H7 (cell line): ENCODE data around the gene ARPC2. TPM values are rescaled to one million over a fixed set of nuclear protein-coding genes. Genes with fewer than 3 reads are reported as not detected.
"Not testable (repeated sequence)": the region's sequence is repeated elsewhere in the genome, so short reads cannot be mapped to it uniquely, and the experiment has no call there.

Experiments
- DNase-seq: peaks from one replicate; pipeline ENCODE4 v3.0.0; 2012
- H3K27me3 ChIP-seq: 2 replicates; pipeline ENCODE4 v1.6.0; 2011; ENCODE audit warnings: mild to moderate bottlenecking, low read length; ENCODE audit not compliant: control insufficient read depth, insufficient read depth
- H3K36me3 ChIP-seq: replicated peaks from 2 replicates; pipeline ENCODE4 v1.5.1; 2011; ENCODE audit warnings: low read length; ENCODE audit not compliant: control insufficient read depth, insufficient read depth
- H3K4me3 ChIP-seq: 2 replicates; pipeline ENCODE4 v1.5.1; 2011; ENCODE audit warnings: low read depth, mild to moderate bottlenecking, control low read depth, low read length, moderate library complexity; ENCODE audit not compliant: insufficient read depth
- total RNA-seq: library from RNA; depleted of rRNA; stranded (reverse); fragments of >200 nt; shearing (Covaris generic); gene quantifications from 2 replicates; pipeline ENCODE4 v1.2.3, GENCODE V29; 2014; rRNA removed

Gene ARPC2
- total RNA-seq, result 146 and 167 TPM in 2 replicates

- Histone ChIP-seq H3K27me3 (no peaks in the 10 kb centered on the region), H3K36me3 (no peaks in the 10 kb centered on the region; the same call in 1 of the 2 replicates), H3K4me3 (peak within 1 kb of the TSS; percentile 88)
- DNase-seq, result peak; percentile 96
Observed at GRCh38 chr2:218216674-218217359, at the start of gene ARPC2. Gene ARPC2, plus strand, starts transcription at chr2:218217189. Its CDS starts 282 bp downstream, at chr2:218217471.

GRCh38 chr2:218168016-218168415, 49.0 kb upstream of the ARPC2 start:
- no peaks in the 10 kb centered on the region for H3K27me3 ChIP-seq
- DNase-seq, result no peak
- H3K36me3 ChIP-seq, result no peaks in the 10 kb centered on the region
- no peak overlapping the region for H3K4me3 ChIP-seq

GRCh38 chr2:218168635-218169462, 48.1 kb upstream of the ARPC2 start:
- peak; percentile 75 for DNase-seq

GRCh38 chr2:218169757-218170546, 47.0 kb upstream of the ARPC2 start:
- no peak for DNase-seq
- no peak overlapping the region for H3K4me3 ChIP-seq
- H3K27me3 ChIP-seq, result no peaks in the 10 kb centered on the region
- H3K36me3 ChIP-seq, result no peaks in the 10 kb centered on the region

More at GRCh38 chr2:218168635-218169462, 48.1 kb upstream of the ARPC2 start:
- H3K36me3 ChIP-seq, result no peaks in the 10 kb centered on the region
- no peaks in the 10 kb centered on the region for H3K27me3 ChIP-seq
- H3K4me3 ChIP-seq, result no peak overlapping the region

- H3K27me3 ChIP-seq, DNase-seq, H3K4me3 ChIP-seq, H3K36me3 ChIP-seq: not testable (repeated sequence)
Observed at GRCh38 chr2:218171744-218172143, 45.2 kb upstream of the ARPC2 start.

- DNase-seq, result no peak
- Histone ChIP-seq H3K36me3 (no peaks in the 10 kb centered on the region), H3K27me3 (no peaks in the 10 kb centered on the region), H3K4me3 (no peak overlapping the region)
Observed at GRCh38 chr2:218172845-218173244, 44.1 kb upstream of the ARPC2 start.

GRCh38 chr2:218179782-218180181, 37.2 kb upstream of the ARPC2 start:
- no peaks in the 10 kb centered on the region for H3K27me3 ChIP-seq
- DNase-seq, result no peak
- no peak overlapping the region for H3K4me3 ChIP-seq
- no peaks in the 10 kb centered on the region for H3K36me3 ChIP-seq

- no peak overlapping the region for H3K4me3 ChIP-seq
- DNase-seq, result no peak
Observed at GRCh38 chr2:218180467-218181114, 36.4 kb upstream of the ARPC2 start.

GRCh38 chr2:218184331-218184730, 32.7 kb upstream of the ARPC2 start:
- H3K27me3 ChIP-seq, result no peaks in the 10 kb centered on the region
- no peaks in the 10 kb centered on the region for H3K36me3 ChIP-seq
- no peak overlapping the region for H3K4me3 ChIP-seq
- DNase-seq, result no peak

More at GRCh38 chr2:218180467-218181114, 36.4 kb upstream of the ARPC2 start:
- Histone ChIP-seq H3K27me3 (no peaks in the 10 kb centered on the region), H3K36me3 (no peaks in the 10 kb centered on the region)

GRCh38 chr2:218186355-218186766, 30.6 kb upstream of the ARPC2 start:
- no peaks in the 10 kb centered on the region for H3K36me3 ChIP-seq
- peak; percentile 67 for DNase-seq
- no peak overlapping the region for H3K4me3 ChIP-seq
- no peaks in the 10 kb centered on the region for H3K27me3 ChIP-seq

GRCh38 chr2:218186876-218187275, 30.1 kb upstream of the ARPC2 start:
- Histone ChIP-seq H3K4me3 (no peak overlapping the region), H3K27me3 (no peaks in the 10 kb centered on the region), H3K36me3 (no peaks in the 10 kb centered on the region)
- no peak for DNase-seq

- Histone ChIP-seq H3K4me3 (no peak overlapping the region), H3K27me3 (no peaks in the 10 kb centered on the region), H3K36me3 (no peaks in the 10 kb centered on the region)
- no peak for DNase-seq
Observed at GRCh38 chr2:218187296-218188015, 29.5 kb upstream of the ARPC2 start.

- H3K4me3 ChIP-seq, result no peak overlapping the region
- no peaks in the 10 kb centered on the region for H3K27me3 ChIP-seq
- H3K36me3 ChIP-seq, result no peaks in the 10 kb centered on the region
- DNase-seq, result no peak
Observed at GRCh38 chr2:218188528-218188927, 28.5 kb upstream of the ARPC2 start.
